CD14-positive monocyte (primary cell): ENCODE measurements around the gene LAMB4. TPM values are rescaled to one million over a fixed set of nuclear protein-coding genes. Genes with fewer than 3 reads are reported as not detected.

Experiments used
- DNase-seq, 3 donors: peaks; one replicate each; pipeline ENCODE4 v3.0.0-alpha.2; 2011 to 2022
- H2AFZ ChIP-seq: 2 replicates; pipeline ENCODE4 v1.6.0; 2012; ENCODE audit warnings: mild to moderate bottlenecking, low read depth, low read length, inconsistent platforms; ENCODE audit not compliant: insufficient read depth, poor library complexity, severe bottlenecking
- H3K27ac ChIP-seq, 2 donors: 1 replicate in 1 of 2; 2 replicates in 1 of 2; pipeline ENCODE4 v1.5.1; 2012 to 2013; ENCODE audit warnings: low read length in 2 of 2, control low read depth in 1 of 2, inconsistent platforms in 1 of 2, low read depth in 1 of 2, mild to moderate bottlenecking in 1 of 2
- H3K27me3 ChIP-seq, 2 donors: one replicate each; pipeline versions ENCODE4 v1.6.0 to v1.6.1; 2011 to 2013; ENCODE audit warnings: low read length in 2 of 2; ENCODE audit not compliant: control insufficient read depth in 2 of 2, insufficient read depth in 2 of 2
- H3K36me3 ChIP-seq, 2 donors: replicated peaks in 1 of 2; 1 replicate in 1 of 2; 2 replicates in 1 of 2; pipeline versions ENCODE4 v1.5.1 to v1.6.1; 2012 to 2013; ENCODE audit warnings: low read length in 2 of 2, control low read depth in 1 of 2, inconsistent platforms in 1 of 2, mild to moderate bottlenecking in 1 of 2; ENCODE audit not compliant: insufficient read depth in 2 of 2, control insufficient read depth in 1 of 2
- H3K4me1 ChIP-seq, 2 donors: 1 replicate in 1 of 2; 2 replicates in 1 of 2; pipeline versions ENCODE4 v1.5.1 to v1.6.1; 2012 to 2013; ENCODE audit warnings: low read length in 2 of 2, control low read depth in 1 of 2, inconsistent platforms in 1 of 2, mild to moderate bottlenecking in 1 of 2, moderate library complexity in 1 of 2; ENCODE audit not compliant: insufficient read depth in 2 of 2, control insufficient read depth in 1 of 2
- H3K4me2 ChIP-seq: replicated peaks from 2 replicates; pipeline ENCODE3; 2012; ENCODE audit warnings: low read length, moderate library complexity, mild to moderate bottlenecking; ENCODE audit not compliant: poor library complexity, severe bottlenecking; ENCODE audit errors: extremely low read depth
- H3K4me3 ChIP-seq, 3 experiments: fragments of 200-600 bp in 1 of 3; sonication (generic) in 1 of 3; replicated peaks in 1 of 3; 1 replicate in 2 of 3; 2 replicates in 1 of 3; pipeline ENCODE4 v1.5.1; 2011 to 2013; ENCODE audit warnings: low read length in 3 of 3, mild to moderate bottlenecking in 3 of 3, control low read depth in 2 of 3, low read depth in 2 of 3, inconsistent platforms in 1 of 3, moderate library complexity in 1 of 3
- H3K79me2 ChIP-seq: 2 replicates; pipeline ENCODE4 v1.6.0; 2012; ENCODE audit warnings: mild to moderate bottlenecking, control low read depth, inconsistent platforms, low read length, moderate library complexity; ENCODE audit not compliant: insufficient read depth
- H3K9ac ChIP-seq: 2 replicates; pipeline ENCODE4 v1.6.0; 2017; ENCODE audit warnings: low read length, mild to moderate bottlenecking; ENCODE audit not compliant: insufficient read depth, poor library complexity, severe bottlenecking
- H3K9me3 ChIP-seq, 2 donors: replicated peaks in 1 of 2; 1 replicate in 1 of 2; 2 replicates in 1 of 2; pipeline versions ENCODE4 v1.5.1 to v1.6.1; 2012 to 2013; ENCODE audit warnings: low read length in 2 of 2, control low read depth in 1 of 2; ENCODE audit not compliant: control insufficient read depth in 1 of 2, insufficient read depth in 1 of 2
- H4K20me1 ChIP-seq: 2 replicates; pipeline ENCODE4 v1.6.0; 2012; ENCODE audit warnings: mild to moderate bottlenecking, low read length, control low read depth, moderate library complexity; ENCODE audit not compliant: insufficient read depth
- H3K27ac Mint-ChIP-seq, 7 donors: one replicate each; pipeline ENCODE4 v1.8.0; 2020; ENCODE audit warnings: mild to moderate bottlenecking in 7 of 7, mixed read lengths in 7 of 7, moderate library complexity in 6 of 7, inconsistent platforms in 2 of 7
- H3K27me3 Mint-ChIP-seq, 3 donors: one replicate each; pipeline ENCODE4 v1.8.0; 2021 to 2022; ENCODE audit warnings: low read depth in 3 of 3, mild to moderate bottlenecking in 3 of 3, mixed read lengths in 3 of 3, moderate library complexity in 3 of 3, inconsistent platforms in 1 of 3
- H3K36me3 Mint-ChIP-seq, 2 donors: one replicate each; pipeline ENCODE4 v1.8.0; 2020; ENCODE audit warnings: mixed read lengths in 2 of 2, inconsistent platforms in 1 of 2, mild to moderate bottlenecking in 1 of 2
- H3K4me1 Mint-ChIP-seq: one replicate; pipeline ENCODE4 v1.8.0; 2020; ENCODE audit warnings: mild to moderate bottlenecking, mixed read lengths
- H3K4me3 Mint-ChIP-seq, 2 donors: one replicate each; pipeline ENCODE4 v1.8.0; 2020; ENCODE audit warnings: mild to moderate bottlenecking in 2 of 2, mixed read lengths in 2 of 2, moderate library complexity in 1 of 2
- H3K9me3 Mint-ChIP-seq, 7 donors: one replicate each; pipeline ENCODE4 v1.8.0; 2020 to 2022; ENCODE audit warnings: mixed read lengths in 7 of 7, mild to moderate bottlenecking in 6 of 7, moderate library complexity in 6 of 7, inconsistent platforms in 2 of 7
- WGBS: methylation state at CpG from one replicate; pipeline ENCODE4 v1.1.5; 2013; ENCODE audit warnings: missing lambda C conversion rate; ENCODE audit not compliant: insufficient coverage; 5-methylcytosine and 5-hydroxymethylcytosine counted together
- intact Hi-C, 2 donors: fragments of 100-400 bp; cut with micrococcal nuclease; formaldehyde crosslinking; loops; one replicate each; pipeline versions ENCODE4 v1.15.0 to v1.15.1; 2023
- polyA plus RNA-seq, 3 donors: library from polyadenylated mRNA; depleted of rRNA in 1 of 3; unstranded in 2 of 3; stranded (reverse) in 1 of 3; fragments of 300-500 nt in 2 of 3; fragments of >200 nt in 1 of 3; fragmentation: Illumina TruSeq in 2 of 3; gene quantifications; 1 replicate in 2 of 3; 2 replicates in 1 of 3; pipeline ENCODE4 v1.2.3, GENCODE V29; 2012 to 2021
- TF ChIP-seq, protein P1 (sequence below): fragments of 200-600 bp; IDR thresholded peaks from one replicate; pipeline ENCODE4 v1.8.0; 2022; ENCODE audit warnings: antibody characterized with exemption, mild to moderate bottlenecking

LAMB4 gene
- polyA plus RNA-seq, 3 donors: not detected

DNA sequence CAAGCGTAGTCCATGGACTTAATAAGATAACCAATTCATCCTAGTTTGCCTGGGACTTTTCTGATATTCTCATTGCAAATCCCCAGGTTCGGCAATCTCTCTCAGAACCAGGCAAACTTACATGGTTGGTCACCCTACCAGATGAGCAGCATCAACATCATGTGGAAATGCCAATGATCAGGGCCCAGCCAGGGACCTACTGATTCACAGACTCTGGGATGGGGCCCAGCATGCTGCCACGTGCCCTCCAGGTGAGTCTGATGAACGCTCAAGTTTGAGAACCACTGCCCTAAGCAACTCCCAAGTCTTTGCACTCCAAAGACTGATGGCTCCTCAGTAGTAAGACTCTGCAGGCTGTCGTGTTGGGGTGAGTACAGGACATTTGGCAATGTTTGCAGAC, 2.7 kb downstream of the LAMB4 start:
- H3K9me3 Mint-ChIP-seq: no peaks in the 10 kb centered on the region
- no peak overlapping the region for H3K27ac Mint-ChIP-seq
- no peaks in the 10 kb centered on the region for H4K20me1 ChIP-seq
- DNase-seq: no peak
- WGBS: 89% methylated on average over 5 of the region's 5 CpGs
- no peaks in the 10 kb centered on the region for H3K4me1 ChIP-seq
- no peaks in the 10 kb centered on the region for H3K27me3 Mint-ChIP-seq
- no peak overlapping the region for H3K4me2 ChIP-seq
- H3K4me3 Mint-ChIP-seq: no peak overlapping the region
- H3K9ac ChIP-seq: no peak overlapping the region
- no peaks in the 10 kb centered on the region for H3K27me3 ChIP-seq
- no peak overlapping the region for H3K4me3 ChIP-seq
- no peaks in the 10 kb centered on the region for H3K79me2 ChIP-seq
- intact Hi-C loops: no loop called here
- no peak overlapping the region for H3K27ac ChIP-seq
- H2AFZ ChIP-seq: no peak overlapping the region
- H3K36me3 ChIP-seq: no peaks in the 10 kb centered on the region
- H3K36me3 Mint-ChIP-seq: no peaks in the 10 kb centered on the region
- no peaks in the 10 kb centered on the region for H3K4me1 Mint-ChIP-seq
- H3K9me3 ChIP-seq: no peaks in the 10 kb centered on the region
- TF ChIP-seq, protein P1, sequence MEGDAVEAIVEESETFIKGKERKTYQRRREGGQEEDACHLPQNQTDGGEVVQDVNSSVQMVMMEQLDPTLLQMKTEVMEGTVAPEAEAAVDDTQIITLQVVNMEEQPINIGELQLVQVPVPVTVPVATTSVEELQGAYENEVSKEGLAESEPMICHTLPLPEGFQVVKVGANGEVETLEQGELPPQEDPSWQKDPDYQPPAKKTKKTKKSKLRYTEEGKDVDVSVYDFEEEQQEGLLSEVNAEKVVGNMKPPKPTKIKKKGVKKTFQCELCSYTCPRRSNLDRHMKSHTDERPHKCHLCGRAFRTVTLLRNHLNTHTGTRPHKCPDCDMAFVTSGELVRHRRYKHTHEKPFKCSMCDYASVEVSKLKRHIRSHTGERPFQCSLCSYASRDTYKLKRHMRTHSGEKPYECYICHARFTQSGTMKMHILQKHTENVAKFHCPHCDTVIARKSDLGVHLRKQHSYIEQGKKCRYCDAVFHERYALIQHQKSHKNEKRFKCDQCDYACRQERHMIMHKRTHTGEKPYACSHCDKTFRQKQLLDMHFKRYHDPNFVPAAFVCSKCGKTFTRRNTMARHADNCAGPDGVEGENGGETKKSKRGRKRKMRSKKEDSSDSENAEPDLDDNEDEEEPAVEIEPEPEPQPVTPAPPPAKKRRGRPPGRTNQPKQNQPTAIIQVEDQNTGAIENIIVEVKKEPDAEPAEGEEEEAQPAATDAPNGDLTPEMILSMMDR: no peak

DNA sequence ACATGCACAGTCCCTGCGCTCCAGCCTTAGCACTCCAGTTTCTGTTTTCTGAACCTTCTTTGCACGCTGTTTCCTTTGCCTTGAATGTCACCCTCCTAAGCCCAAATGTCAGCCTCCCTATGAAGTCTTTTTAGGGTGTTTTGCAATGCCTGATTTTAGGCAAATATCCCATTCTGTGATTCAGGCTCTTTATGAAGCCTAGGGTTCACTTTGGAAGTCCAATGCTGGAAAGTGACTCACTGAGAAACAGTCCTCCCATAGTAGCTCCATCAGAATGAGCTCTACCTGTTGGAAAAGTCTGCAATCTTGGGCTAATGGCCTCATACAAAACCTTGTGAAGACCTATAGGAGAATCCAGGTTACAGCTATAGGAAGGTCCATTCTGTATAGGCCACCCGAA, 5.3 kb downstream of the LAMB4 start:
- no peaks in the 10 kb centered on the region for H3K79me2 ChIP-seq
- H3K36me3 Mint-ChIP-seq: no peaks in the 10 kb centered on the region
- intact Hi-C loops: no loop called here
- no peaks in the 10 kb centered on the region for H4K20me1 ChIP-seq
- H2AFZ ChIP-seq: no peak overlapping the region
- H3K27me3 ChIP-seq: no peaks in the 10 kb centered on the region
- no peaks in the 10 kb centered on the region for H3K9me3 ChIP-seq
- DNase-seq: no peak
- no peaks in the 10 kb centered on the region for H3K27me3 Mint-ChIP-seq
- H3K27ac ChIP-seq: no peak overlapping the region
- H3K4me3 Mint-ChIP-seq: no peak overlapping the region
- H3K4me1 ChIP-seq: no peaks in the 10 kb centered on the region
- H3K27ac Mint-ChIP-seq: no peak overlapping the region
- H3K4me2 ChIP-seq: no peak overlapping the region
- TF ChIP-seq, protein P1: no peak
- 92% methylated on average over 2 of the region's 3 CpGs for WGBS
- H3K9me3 Mint-ChIP-seq: no peaks in the 10 kb centered on the region
- H3K9ac ChIP-seq: no peak overlapping the region
- H3K4me1 Mint-ChIP-seq: no peaks in the 10 kb centered on the region
- H3K36me3 ChIP-seq: no peaks in the 10 kb centered on the region
- H3K4me3 ChIP-seq: no peak overlapping the region
